ENCODE results near the gene ATP8B1. TPM values are rescaled to one million over a fixed set of nuclear protein-coding genes. Genes with fewer than 3 reads are reported as not detected.

ATP8B1 gene
- total RNA-seq, 1 experiment from 2014 or later: 24.8 TPM

- ChIA-PET POLR2A (ENCODE audit: unreplicated experiment) (no interaction called here), CTCF (no interaction called here)
- no peak overlapping the region for H3K9ac ChIP-seq (ENCODE audit: low read length)
- no peaks in the 10 kb centered on the region for H3K9me2 ChIP-seq (replicated peaks; ENCODE audit: low read length)
- H2AFZ ChIP-seq (ENCODE audit: low read length): no peak overlapping the region
- H3K36me3 ChIP-seq (ENCODE audit: low read depth, low read length): peaks cover 3% of the 10 kb centered on the region; the same call in 1 of the 2 replicates
- H4K20me1 ChIP-seq (ENCODE audit: low read length): peaks cover 17% of the 10 kb centered on the region; the same call in 1 of the 2 replicates
- no peak for TF ChIP-seq CTCF (conservative IDR thresholded peaks at IDR 0.05; ENCODE audit: low read depth, low read length)
- no peak for TF ChIP-seq EZH2phosphoT487 (IDR thresholded peaks at IDR 0.05; ENCODE audit: borderline replicate concordance, low read length)
- no peak for TF ChIP-seq EZH2 (IDR thresholded peaks at IDR 0.05; ENCODE audit: low read length, unreplicated experiment)
- H3K4me1 ChIP-seq (ENCODE audit: insufficient read depth, low read length): peaks cover 52% of the 10 kb centered on the region
- no peak overlapping the region for H3K27ac ChIP-seq (ENCODE audit: low read length)
- no peaks in the 10 kb centered on the region for H3K9me3 ChIP-seq (ENCODE audit: low read length)
- no TSS peak for BruUV-seq (replicated peaks)
- H3K4me2 ChIP-seq (ENCODE audit: low read length): no peak overlapping the region
- no peaks in the 10 kb centered on the region for H3F3A ChIP-seq (ENCODE audit: low read length, unreplicated experiment)
- intact Hi-C loops (cut with micrococcal nuclease): no loop called here
- peaks cover 90% of the 10 kb centered on the region for H3K79me2 ChIP-seq (ENCODE audit: low read length)
- ATAC-seq (no peak), DNase-seq (no peak)
- H3K27me3 ChIP-seq (ENCODE audit: low read length): no peaks in the 10 kb centered on the region
- no peak overlapping the region for H3K4me3 ChIP-seq (ENCODE audit: low read length)
Measured at GRCh38 chr18:57798713-57799373, 4.3 kb downstream of the ATP8B1 start.

GRCh38 chr18:57797209-57797651 is 5.9 kb downstream of the ATP8B1 start:
- Histone ChIP-seq H2AFZ (ENCODE audit: low read length) (no peak overlapping the region), H3K79me2 (ENCODE audit: low read length) (peaks cover 100% of the 10 kb centered on the region), H3K4me1 (ENCODE audit: insufficient read depth, low read length) (peaks cover 50% of the 10 kb centered on the region), H3K27ac (ENCODE audit: low read length) (peak overlapping the region; percentile 40), H3K4me2 (ENCODE audit: low read length) (peak overlapping the region; percentile 41), H3F3A (ENCODE audit: low read length, unreplicated experiment) (no peaks in the 10 kb centered on the region), H3K9ac (ENCODE audit: low read length) (no peak overlapping the region), H3K36me3 (ENCODE audit: low read depth, low read length) (peaks cover 3% of the 10 kb centered on the region; the same call in 1 of the 2 replicates), H3K9me3 (ENCODE audit: low read length) (no peaks in the 10 kb centered on the region), H4K20me1 (ENCODE audit: low read length) (peaks cover 17% of the 10 kb centered on the region; the same call in 1 of the 2 replicates), H3K27me3 (ENCODE audit: low read length) (no peaks in the 10 kb centered on the region), H3K9me2 (replicated peaks; ENCODE audit: low read length) (no peaks in the 10 kb centered on the region), H3K4me3 (ENCODE audit: low read length) (0 out of 2 replicates have a peak overlapping the region, but pooled peaks have one; percentile 7)
- intact Hi-C loops (cut with micrococcal nuclease): no loop called here
- TF ChIP-seq CTCF (conservative IDR thresholded peaks at IDR 0.05; ENCODE audit: low read depth, low read length): no peak
- no peak for TF ChIP-seq EZH2phosphoT487 (IDR thresholded peaks at IDR 0.05; ENCODE audit: borderline replicate concordance, low read length)
- no peak for TF ChIP-seq EZH2 (IDR thresholded peaks at IDR 0.05; ENCODE audit: low read length, unreplicated experiment)
- ATAC-seq (peak; percentile 37), DNase-seq (peak; percentile 62)
- CTCF ChIA-PET: no interaction called here
- BruUV-seq (replicated peaks): no TSS peak
- POLR2A ChIA-PET (ENCODE audit: unreplicated experiment): interaction anchor here (0.5 kb wide), 1 partner anchor 91 kb away, joined by 6 read pairs; no protein-coding TSS in a partner anchor
